Measurements from ENCODE around the gene MMP26.
"Not testable (repeated sequence)": the region's sequence is repeated elsewhere in the genome, so short reads cannot be mapped to it uniquely, and the experiment has no call there.

Gene MMP26

DNA sequence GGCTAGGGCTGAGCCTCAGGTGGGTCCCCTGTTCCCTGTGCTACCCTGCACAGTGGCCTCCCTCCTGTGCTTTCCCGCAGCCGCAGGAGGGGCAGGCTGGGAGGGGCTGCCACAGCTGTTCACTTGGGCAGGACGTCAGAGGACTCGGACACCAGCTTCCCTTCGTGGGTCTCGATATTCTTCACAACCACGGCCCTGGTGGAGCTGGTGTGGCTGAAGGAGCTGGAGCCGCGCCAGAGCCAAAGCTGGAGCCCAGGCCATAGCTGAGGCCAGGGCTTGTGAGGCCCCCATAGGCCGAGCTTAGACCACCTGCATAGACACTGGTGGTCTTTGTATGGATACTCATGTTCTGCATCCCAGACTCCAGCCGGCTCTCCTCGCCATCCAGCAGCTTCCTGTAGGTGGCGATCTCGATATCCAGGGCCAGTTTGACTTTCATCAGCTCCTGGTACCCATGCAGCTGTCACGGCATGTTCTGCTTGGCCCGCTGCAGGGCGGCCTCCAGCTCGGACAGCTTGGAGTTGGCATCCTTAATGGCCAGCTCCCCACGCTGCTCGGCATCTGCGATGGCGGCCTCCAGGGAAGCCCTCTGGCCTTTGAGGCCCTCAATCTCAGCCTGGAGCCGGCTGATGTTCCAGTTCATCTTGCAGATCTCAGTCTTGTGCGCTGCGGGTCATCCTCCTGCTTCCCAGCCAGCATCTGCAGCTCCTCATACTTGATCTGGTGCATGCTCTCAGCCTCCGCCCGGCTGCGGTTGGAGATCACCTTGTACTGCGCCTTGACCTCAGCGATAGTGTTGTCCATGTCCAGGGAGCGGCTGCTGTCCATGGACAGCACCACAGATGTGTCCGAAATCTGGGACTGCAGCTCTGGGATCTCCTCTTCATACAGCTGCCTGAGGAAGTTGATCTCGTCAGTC, 18.3 kb downstream of the MMP26 start:
- not testable (repeated sequence) for DNase-seq

DNA sequence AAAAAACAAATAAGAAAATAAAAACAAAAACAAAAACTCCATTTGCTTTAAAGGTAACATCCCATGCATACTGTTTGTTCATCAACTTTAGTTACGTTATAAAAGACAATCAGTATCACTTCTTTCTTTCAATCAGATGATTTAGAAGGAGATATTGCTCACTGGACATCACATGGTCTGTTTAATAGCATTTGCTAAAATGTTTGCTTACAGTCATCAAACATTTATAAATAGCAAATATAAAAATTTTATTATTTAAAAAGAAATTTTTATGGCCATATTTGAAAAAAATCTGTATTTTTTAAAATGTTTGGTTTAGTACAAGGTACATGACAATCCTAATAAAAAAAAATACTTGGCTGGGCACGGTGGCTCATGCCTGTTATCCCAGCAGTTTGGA, 22.6 kb downstream of the MMP26 start:
- no peak for DNase-seq

DNA sequence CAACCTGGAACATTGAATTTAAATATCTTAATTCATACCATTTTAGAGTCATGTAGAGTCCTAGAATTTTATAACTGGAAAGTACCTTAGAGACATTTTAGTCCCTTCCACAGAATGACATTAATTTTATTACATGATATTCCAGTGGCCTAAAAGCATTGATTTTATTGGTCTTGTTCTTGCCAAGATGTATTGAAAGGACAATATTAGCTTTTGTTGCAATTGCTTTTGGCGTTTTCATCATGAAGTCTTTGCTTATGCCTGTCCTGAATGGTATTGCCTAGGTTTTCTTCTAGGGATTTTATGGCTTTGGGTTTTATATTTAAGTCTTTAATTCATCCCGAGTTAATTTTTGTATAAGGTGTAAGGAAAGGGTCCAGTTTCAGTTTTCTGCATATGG, 36.2 kb downstream of the MMP26 start:
- no peak for DNase-seq

DNA sequence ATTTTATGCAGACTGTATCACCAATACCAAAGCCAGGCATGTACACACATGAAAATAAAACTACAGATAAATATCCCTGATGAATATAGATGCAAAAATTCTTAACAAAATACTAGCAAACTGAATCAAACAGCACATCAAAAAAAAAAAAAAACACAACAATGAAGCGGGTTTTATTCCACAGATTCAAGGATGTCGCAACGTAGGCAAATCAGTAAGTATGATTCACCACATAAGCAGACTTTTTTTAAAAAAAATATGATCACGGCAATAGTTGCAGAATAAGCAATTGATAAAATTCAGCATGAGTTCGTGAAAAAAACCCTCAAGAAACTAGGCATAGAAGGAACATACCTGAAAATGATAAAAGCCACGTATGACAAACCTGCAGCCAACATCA, 43.9 kb downstream of the MMP26 start:
- no peak for DNase-seq

DNA sequence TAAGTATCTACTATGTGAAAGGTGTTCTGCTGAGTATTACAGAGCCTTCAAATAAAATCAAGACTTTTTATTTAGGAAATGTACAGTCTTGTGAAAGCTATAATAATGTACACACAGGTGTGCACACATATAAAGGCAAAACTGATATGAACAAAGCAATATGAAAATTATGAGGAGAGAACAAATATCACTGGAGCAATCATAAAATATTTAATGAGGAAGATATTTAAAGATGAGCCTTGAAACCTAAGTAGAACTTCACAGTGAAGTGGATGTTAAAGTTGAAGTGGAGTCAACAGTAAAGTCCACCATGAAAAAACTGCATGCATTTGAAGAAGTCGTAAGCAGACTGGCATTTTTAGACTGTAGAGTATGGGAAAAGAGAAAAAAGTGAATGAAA, 46.6 kb downstream of the MMP26 start:
- no peak for DNase-seq
